GM12878 (cell line): ENCODE measurements around the gene NDUFB7. TPM values are rescaled to one million over a fixed set of nuclear protein-coding genes. Genes with fewer than 3 reads are reported as not detected.

ENCODE experiments used
- BCLAF1 ChIP-seq: fragments of 450-650 bp; IDR thresholded peaks from 2 replicates; pipeline ENCODE4 v1.6.1; 2017; ENCODE audit warnings: antibody characterized with exemption, mild to moderate bottlenecking, moderate library complexity
- BRCA1 ChIP-seq: IDR thresholded peaks from 2 replicates; pipeline ENCODE4 v1.6.1; 2011; ENCODE audit warnings: low read depth, low read length, improper control_type of control experiment
- CBFB ChIP-seq: IDR thresholded peaks from 2 replicates; pipeline ENCODE4 v1.6.1; 2016; ENCODE audit warnings: antibody characterized with exemption, low read depth
- CHD2 ChIP-seq: IDR thresholded peaks from 2 replicates; pipeline ENCODE4 v1.6.1; 2011; ENCODE audit warnings: low read depth, low read length, improper control_type of control experiment, borderline replicate concordance
- GABPA ChIP-seq: IDR thresholded peaks from 2 replicates; pipeline ENCODE4 v1.6.1; 2014; ENCODE audit warnings: antibody characterized with exemption, low read depth, mild to moderate bottlenecking, inconsistent platforms
- HDAC6 ChIP-seq: fragments of 200-600 bp; sonication (generic); IDR thresholded peaks from one replicate; pipeline ENCODE4 v1.8.0; 2017; ENCODE audit warnings: antibody characterized with exemption; ENCODE audit not compliant: unreplicated experiment
- JUNB ChIP-seq: IDR thresholded peaks from 2 replicates; pipeline ENCODE4 v1.6.1; 2016; ENCODE audit warnings: antibody characterized with exemption, mild to moderate bottlenecking
- KDM1A ChIP-seq: fragments of 200-600 bp; sonication (generic); IDR thresholded peaks from 2 replicates; pipeline ENCODE4 v1.6.1; 2016; ENCODE audit warnings: borderline replicate concordance
- NFIC ChIP-seq: IDR thresholded peaks from 2 replicates; pipeline ENCODE4 v1.6.1; 2012; ENCODE audit warnings: low read depth, mild to moderate bottlenecking, inconsistent platforms, low read length, moderate library complexity
- NR2C1 ChIP-seq: fragments of 450-650 bp; IDR thresholded peaks from 2 replicates; pipeline ENCODE4 v1.6.1; 2017; ENCODE audit warnings: antibody characterized with exemption, mild to moderate bottlenecking, moderate library complexity
- PAX8 ChIP-seq: fragments of 450-650 bp; IDR thresholded peaks from 2 replicates; pipeline ENCODE4 v1.6.1; 2017; ENCODE audit warnings: mild to moderate bottlenecking, moderate library complexity
- PBX3 ChIP-seq: IDR thresholded peaks from 2 replicates; pipeline ENCODE4 v1.6.1; 2011; ENCODE audit warnings: mild to moderate bottlenecking, low read depth, low read length, moderate library complexity; ENCODE audit not compliant: insufficient replicate concordance
- POLR2AphosphoS5 ChIP-seq: IDR thresholded peaks from 2 replicates; pipeline ENCODE4 v1.6.1; 2011; ENCODE audit warnings: mild to moderate bottlenecking, low read length, inconsistent platforms
- RELB ChIP-seq: fragments of 450-650 bp; IDR thresholded peaks from 2 replicates; pipeline ENCODE4 v1.6.1; 2017; ENCODE audit warnings: low read depth, mild to moderate bottlenecking, moderate library complexity
- SIN3A ChIP-seq: IDR thresholded peaks from 2 replicates; pipeline ENCODE4 v1.6.1; 2012; ENCODE audit warnings: low read depth, low read length, improper control_type of control experiment
- SMARCA5 ChIP-seq: fragments of 450-650 bp; IDR thresholded peaks from 2 replicates; pipeline ENCODE4 v1.6.1; 2017; ENCODE audit warnings: mild to moderate bottlenecking
- STAT1 ChIP-seq: fragments of 450-650 bp; conservative IDR thresholded peaks from 2 replicates; pipeline ENCODE4 v1.6.1; 2014; ENCODE audit warnings: antibody characterized with exemption, mild to moderate bottlenecking
- TCF12 ChIP-seq: IDR thresholded peaks from 2 replicates; pipeline ENCODE4 v1.6.1; 2011; ENCODE audit warnings: low read depth, mild to moderate bottlenecking, low read length
- TCF3 ChIP-seq: IDR thresholded peaks from 2 replicates; pipeline ENCODE4 v1.6.1; 2012; ENCODE audit warnings: low read depth, mild to moderate bottlenecking, low read length, borderline replicate concordance; ENCODE audit not compliant: insufficient read depth
- ZBTB11 ChIP-seq: fragments of 450-650 bp; formaldehyde crosslinking; IDR thresholded peaks from 2 replicates; pipeline ENCODE4 v1.5.0; 2022; ENCODE audit warnings: mild to moderate bottlenecking, missing genetic modification characterization
- ZNF207 ChIP-seq: fragments of 450-650 bp; IDR thresholded peaks from 2 replicates; pipeline ENCODE4 v1.6.1; 2014; ENCODE audit warnings: antibody characterized with exemption, mild to moderate bottlenecking, borderline replicate concordance
- ZNF217 ChIP-seq: fragments of 450-650 bp; IDR thresholded peaks from 2 replicates; pipeline ENCODE4 v1.6.1; 2017; ENCODE audit warnings: antibody characterized with exemption, mild to moderate bottlenecking
- polyA plus RNA-seq, 11 experiments: library from polyadenylated mRNA; depleted of rRNA in 4 of 11; unstranded in 6 of 11; stranded (reverse) in 5 of 11; fragments of >200 nt; fragmentation: Nextera tagmentation in 4 of 11; fragmentation: Illumina TruSeq in 1 of 11; extraction: Ambion mirVana in 4 of 11; extraction: Trizol in 1 of 11; gene quantifications; 1 replicate in 1 of 11; 2 replicates in 10 of 11; pipeline versions ENCODE4 v1.2.1 to v1.2.3, GENCODE V29; 2011 to 2016; ENCODE audit warnings: inconsistent platforms in 2 of 11, missing spikeins in 2 of 11, low read depth in 1 of 11
- total RNA-seq, 4 experiments: library from RNA; depleted of rRNA in 3 of 4; stranded (reverse); fragments of >200 nt in 3 of 4; fragmentation: Illumina TruSeq in 1 of 4; extraction: Trizol in 1 of 4; gene quantifications; 2 replicates each; pipeline versions ENCODE4 v1.2.1 to v1.2.3, GENCODE V29; 2013 to 2021

NDUFB7 gene
- total and polyA plus RNA-seq, 10 of the 15 experiments (the other 5 are each of a cell fraction or from before 2014, with no cell fraction given) = 14.6 to 480 (median 182) TPM

GRCh38 chr19:14571695-14572490 lies at the start of gene NDUFB7 (continued):
- TF ChIP-seq ZNF217 (no peak), RELB (peak; percentile 82), CHD2 (peak; percentile 63; the same call in 1 of the 2 replicates), ZNF207 (peak; percentile 89; the same call in 1 of the 2 replicates), BRCA1 (no peak), JUNB (no peak), GABPA (peak; percentile 98), TCF3 (peak; percentile 76), SMARCA5 (peak; percentile 75; the same call in 1 of the 2 replicates), PAX8 (no peak), STAT1 (no peak), PBX3 (no peak), HDAC6 (no peak), POLR2AphosphoS5 (peak; percentile 88; the same call in 1 of the 2 replicates), ZBTB11 (CRISPR knock-in tag) (peak; percentile 43; the same call in 1 of the 2 replicates), NR2C1 (peak; percentile 99), NFIC (no peak), SIN3A (no peak), BCLAF1 (no peak), CBFB (peak; percentile 49; the same call in 1 of the 2 replicates), KDM1A (no peak), TCF12 (peak; percentile 90)
